COLO668 (cell line): ENCODE results near the gene GDI1.

Source experiments
- DNase-seq: peaks from one replicate; lab custom pipeline; 2025; ENCODE audit not compliant: unreplicated experiment; lab: John Stamatoyannopoulos, UW

GDI1 gene

DNA sequence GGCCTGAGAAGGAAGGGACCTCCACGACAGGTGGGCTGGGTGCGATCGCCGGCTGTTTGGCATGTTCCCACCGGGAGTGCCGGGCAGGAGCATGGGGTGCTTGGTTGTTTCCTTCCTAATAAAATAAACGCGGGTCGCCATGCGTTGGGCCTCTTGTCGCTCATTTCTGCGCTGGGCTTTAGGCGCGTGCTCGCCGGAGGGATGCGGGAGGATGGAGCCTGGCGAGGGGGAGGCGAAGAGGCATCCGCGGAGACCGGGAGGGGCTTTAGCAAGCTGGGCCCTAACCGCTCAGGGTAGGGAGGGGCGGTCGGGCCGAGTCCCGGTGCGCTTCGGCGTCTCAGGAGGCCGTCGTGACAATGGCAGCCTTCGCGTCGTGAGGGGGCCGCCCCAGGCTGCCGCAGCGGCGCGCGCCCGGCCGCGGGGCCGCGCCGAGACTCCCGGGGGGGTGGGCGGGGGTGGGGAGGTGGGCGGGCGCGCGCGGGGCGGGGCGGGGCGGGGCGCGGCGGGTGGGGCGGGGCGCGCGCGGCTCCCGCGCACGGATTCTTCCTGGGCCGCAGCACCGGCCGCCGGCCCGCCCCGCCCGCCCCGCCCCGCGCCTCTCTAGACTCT is 476 bp upstream of the GDI1 start:
- peak; percentile 77 for DNase-seq

DNA sequence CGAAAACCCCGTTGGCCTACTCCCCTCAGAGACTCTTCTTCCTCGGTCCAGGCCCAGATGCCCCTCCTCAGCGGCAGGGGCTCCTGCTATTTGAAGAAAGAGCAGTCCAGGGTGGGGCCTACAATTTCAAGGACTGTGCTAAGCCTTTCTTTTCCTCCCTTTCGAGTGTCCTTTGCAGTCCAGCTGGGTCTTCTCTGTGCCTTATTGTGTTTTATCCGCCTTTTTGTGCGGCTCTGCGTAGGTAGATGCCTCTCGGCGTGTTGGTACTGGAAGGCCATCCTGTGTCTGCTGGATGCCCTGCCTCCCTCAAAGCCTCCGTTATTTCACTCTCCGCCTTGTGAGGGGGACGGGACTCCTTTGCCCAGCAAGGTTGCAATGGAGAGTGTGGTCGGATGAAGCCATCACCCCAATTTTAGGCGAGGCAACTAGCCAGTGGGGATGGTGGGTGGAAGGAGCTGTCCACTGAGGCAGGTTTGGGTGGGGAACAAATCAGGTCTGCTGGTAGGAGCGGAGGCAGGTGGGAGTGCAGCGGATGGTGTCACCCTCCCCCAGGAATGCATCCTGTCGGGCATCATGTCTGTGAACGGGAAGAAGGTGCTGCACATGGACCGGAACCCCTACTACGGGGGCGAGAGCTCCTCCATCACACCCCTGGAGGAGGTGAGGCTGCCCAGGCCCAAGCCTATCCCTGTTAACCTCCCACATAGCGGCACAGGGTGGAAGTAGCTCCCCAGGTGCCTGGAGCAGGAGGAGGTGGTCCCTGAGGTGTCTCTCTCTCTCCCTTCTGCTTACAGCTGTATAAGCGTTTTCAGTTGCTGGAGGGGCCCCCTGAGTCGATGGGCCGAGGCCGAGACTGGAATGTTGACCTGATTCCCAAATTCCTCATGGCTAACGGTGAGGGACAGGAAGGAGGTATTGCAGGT is 1.3 kb downstream of the GDI1 start:
- no peak for DNase-seq

DNA sequence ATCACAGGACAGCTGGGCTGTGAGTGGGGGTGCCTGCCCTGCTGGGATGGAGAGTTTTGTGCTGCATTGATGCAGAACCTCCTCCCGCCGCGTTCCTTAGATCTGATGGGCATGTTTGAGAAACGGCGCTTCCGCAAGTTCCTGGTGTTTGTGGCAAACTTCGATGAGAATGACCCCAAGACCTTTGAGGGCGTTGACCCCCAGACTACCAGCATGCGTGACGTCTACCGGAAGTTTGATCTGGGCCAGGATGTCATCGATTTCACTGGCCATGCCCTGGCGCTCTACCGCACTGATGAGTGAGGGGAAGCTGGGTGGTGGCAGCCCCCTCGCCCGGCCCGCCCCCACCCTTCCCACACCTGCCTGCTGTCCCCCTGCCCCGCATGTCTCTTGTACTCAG is 2.9 kb downstream of the GDI1 start:
- DNase-seq: no peak

DNA sequence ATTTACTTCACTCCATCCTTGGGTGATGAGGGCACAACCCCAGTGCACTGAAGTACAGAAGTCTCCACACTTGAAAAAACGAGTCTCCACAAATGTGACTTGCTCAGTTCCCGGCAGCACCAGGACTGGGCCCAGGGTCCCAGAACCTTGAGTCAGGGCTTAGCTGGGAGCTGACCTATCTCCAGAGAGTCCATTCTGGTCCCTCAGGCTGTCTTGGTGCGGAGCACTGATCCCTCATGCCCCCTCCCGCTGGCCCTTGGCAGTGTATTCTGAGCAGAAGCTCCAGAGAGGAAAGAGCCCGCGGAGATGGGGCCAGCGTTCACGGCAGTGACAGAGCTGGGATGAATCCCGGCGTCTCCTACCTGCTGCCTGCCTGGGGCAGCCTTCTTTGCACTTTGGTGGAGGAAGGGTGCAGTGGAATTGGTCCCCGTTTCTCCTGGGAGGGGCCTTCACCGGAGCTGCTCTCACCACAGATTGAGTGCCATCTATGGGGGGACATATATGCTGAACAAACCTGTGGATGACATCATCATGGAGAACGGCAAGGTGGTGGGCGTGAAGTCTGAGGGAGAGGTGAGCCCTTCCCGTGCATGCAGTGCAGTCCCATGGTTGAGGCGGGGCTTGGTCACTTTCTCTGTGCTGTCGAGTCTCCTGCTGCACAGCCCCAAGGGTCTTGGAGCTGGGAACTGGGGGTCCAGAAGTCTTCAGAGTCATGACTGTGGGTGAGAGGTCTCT is 3.8 kb downstream of the GDI1 start:
- no peak for DNase-seq

DNA sequence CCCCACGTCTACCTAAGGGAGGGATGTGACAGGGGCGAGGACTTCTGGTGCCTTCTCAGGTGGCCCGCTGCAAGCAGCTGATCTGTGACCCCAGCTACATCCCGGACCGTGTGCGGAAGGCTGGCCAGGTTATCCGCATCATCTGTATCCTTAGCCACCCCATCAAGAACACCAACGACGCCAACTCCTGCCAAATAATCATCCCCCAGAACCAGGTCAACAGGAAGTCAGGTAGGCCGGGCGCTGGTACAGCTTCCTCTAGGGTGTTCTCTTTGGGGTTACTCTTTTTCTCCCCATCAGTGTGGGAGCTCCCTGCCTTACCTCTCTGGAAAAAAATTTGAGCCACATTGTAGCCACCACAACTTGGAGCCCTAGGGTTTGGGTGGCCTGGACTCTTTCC is 4.6 kb downstream of the GDI1 start:
- DNase-seq: no peak

DNA sequence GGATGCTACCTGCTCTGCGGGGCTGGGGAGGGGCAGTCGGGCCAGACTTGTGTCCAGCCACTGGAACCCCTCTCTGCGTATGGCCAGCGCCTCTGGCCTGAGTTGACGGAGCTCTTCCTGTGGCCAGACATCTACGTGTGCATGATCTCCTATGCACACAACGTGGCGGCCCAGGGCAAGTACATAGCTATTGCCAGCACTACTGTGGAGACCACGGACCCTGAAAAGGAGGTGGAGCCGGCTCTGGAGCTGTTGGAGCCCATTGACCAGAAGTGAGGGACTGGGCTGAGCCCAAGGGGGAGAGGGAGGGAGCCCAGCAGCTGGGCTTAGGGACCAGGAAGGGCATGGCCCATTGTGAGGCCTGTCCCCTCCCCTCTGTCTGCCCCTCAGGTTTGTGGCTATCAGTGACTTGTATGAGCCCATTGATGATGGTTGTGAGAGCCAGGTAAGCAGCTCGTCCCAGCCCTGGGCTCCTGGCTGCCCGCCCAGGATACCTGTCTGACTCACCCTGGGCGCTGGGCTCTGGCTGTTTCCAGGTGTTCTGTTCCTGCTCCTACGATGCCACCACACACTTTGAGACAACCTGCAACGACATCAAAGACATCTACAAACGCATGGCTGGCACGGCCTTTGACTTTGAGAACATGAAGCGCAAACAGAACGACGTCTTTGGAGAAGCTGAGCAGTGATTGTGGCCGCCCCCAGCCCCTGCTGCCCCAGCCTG is 5.2 kb downstream of the GDI1 start:
- DNase-seq: peak; percentile 11

DNA sequence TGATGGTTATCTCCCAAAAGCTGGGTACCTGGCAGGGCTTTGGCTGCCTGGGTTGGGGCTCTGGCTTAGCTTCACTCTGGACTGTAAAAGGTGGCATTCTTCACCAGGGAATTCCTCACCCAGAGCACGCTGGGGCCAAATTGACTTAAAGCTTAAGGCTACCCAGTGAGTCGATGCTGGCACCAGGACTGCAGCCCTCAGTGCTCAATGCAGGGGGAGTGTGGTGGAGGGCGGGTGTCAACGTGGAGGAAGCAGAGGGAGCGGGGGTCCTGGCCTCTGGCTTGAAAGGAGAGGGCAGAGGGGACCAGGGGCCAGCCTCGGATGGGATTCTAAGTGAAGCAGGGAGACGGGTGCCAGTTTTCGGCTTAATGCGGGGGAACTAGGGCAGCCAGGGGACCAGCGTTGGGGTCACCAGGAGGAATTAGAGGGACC is 6.5 kb downstream of the GDI1 start:
- DNase-seq: peak; percentile 24

- peak; percentile 94 for DNase-seq
Observed at GRCh38 chrX:154443992-154444754, 7.2 kb downstream of the GDI1 start, which contains the start of gene FAM50A. FAM50A (plus strand) TSS chrX:154444141; CDS start chrX:154444236, 95 bp downstream.

DNA sequence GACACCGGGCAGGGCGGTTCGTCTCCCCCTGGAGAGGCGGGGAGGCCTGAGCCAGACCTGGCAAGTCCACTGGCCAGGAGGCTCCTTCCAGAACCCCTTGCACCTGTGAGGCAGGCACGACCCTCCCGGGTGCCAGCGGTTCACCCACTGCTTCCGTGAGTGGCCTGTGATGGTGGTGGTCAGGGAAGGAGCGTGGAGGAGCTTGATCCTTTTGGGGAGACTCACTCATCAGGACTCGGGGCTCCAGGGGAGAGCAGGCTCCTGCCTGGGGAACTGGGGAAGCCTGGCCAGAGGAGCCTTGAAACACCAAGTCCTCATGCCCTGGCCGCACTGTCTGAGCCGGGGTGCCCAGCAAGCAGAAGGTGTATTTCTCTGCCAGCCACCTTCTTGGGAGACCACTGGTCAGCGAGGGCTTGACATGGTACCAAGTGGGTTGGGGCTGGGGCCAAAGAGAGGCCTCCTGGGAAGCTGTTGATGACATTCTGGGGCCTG is 7.8 kb downstream of the GDI1 start:
- no peak for DNase-seq

DNA sequence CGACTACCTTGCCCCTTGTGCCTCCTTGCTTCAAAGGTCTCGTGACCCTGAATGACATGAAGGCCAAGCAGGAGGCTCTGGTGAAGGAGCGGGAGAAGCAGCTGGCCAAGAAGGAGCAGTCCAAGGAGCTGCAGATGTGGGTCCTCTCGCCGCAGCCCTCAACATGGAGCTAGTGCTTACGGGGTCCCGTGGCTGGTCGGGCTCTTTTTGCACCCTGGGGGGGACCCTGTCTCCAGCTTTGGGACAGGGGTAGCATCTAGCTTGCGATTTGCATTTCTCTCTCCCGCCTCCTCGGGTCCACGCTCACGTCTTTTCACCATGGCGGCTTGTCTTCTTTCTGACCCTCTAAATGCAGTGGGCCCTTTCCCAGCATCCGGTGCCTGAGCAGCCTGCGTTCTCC is 8.8 kb downstream of the GDI1 start:
- DNase-seq: no peak

GRCh38 chrX:154446430-154446829 is 9.5 kb downstream of the GDI1 start:
- DNase-seq: no peak

GRCh38 chrX:154448484-154448883 is 11.5 kb downstream of the GDI1 start:
- DNase-seq: no peak

- DNase-seq: no peak
Observed at GRCh38 chrX:154449618-154450017, 12.7 kb downstream of the GDI1 start.

DNA sequence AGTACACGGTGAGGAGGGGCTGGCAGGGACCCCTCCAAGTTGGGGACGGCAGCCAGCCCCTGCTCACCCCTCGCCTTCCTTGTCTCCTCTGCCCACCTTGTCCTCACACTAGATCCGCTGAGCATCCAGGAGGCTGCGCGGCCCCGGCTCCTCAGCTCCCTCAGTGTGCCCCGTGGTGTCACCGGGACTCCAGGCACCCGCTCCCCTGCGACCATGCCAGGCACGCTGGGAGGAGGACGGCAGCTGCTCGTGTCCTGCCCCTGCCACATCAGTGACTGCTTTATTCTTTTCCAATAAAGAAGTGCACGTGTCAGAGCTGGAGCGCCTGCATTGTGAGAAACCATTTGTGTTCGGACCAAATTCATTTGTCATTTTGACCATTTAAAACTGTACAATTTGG is 13.4 kb downstream of the GDI1 start:
- DNase-seq: no peak

- DNase-seq: no peak
Observed at GRCh38 chrX:154452823-154453222, 15.9 kb downstream of the GDI1 start.

GRCh38 chrX:154457491-154458115 is 20.6 kb downstream of the GDI1 start:
- peak; percentile 90 for DNase-seq

DNA sequence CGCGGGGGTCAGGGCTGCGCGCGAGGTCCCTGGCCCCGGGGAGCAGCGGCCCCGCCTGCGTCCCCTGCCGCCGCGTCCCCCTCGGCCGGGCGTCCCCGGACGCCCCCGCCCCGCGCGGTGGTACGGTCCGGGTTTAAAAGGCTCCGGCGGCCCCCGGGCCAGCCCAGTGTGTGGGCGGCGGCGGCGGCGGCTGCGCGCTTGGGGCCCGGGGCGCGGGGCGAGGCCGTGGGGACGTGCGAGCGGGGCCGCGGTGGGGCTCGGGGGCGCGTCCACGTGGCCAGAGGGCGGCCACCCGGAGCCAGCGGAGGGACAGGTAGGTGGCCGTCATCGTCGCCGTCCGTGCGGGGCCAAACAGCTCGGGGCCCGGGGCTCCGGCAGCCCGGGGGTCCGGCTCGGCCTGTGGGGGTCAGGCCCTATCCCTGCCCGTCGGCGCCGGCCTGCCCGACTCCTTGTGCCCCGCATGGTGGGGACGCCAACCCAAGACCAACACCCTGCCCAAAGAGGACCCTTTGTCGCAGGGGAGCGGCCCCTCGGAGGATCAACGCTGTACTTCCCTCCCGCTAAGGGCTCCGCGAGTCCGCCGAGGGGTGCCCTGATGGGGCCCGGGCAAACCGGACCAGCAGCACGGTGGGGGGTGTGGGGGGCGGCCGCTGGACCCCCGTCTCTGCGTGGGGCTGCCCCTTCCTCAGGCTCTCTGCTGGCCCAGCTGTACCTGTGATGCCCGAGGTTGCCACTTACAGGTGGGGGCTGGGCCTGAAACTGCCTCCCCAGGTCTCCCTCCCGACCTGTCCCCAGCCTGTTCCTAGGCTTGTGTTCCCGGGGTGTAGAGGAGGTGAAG is 21.4 kb downstream of the GDI1 start, which contains the start of gene PLXNA3:
TSS of gene PLXNA3 (plus strand) at position 166 of the 838 bp plus-strand sequence. CDS start 1,903 bp downstream, outside the sequence.
- peak; percentile 85 for DNase-seq

- peak; percentile 54 for DNase-seq
Observed at GRCh38 chrX:154458954-154459778, 22.2 kb downstream of the GDI1 start.
